Mesendoderm (in vitro differentiated cells): ENCODE data around the gene AKAP8.
"Not testable (repeated sequence)": the region's sequence is repeated elsewhere in the genome, so short reads cannot be mapped to it uniquely, and the experiment has no call there.

ENCODE experiments used
- DNase-seq: peaks from one replicate; pipeline ENCODE4 v3.0.0; 2013
- H2AK5ac ChIP-seq: 2 replicates; pipeline ENCODE4 v1.6.1; 2013; ENCODE audit warnings: low read length, inconsistent platforms
- H2BK120ac ChIP-seq: 2 replicates; pipeline ENCODE4 v1.6.1; 2013; ENCODE audit warnings: low read depth, mild to moderate bottlenecking, low read length, moderate library complexity, mixed read lengths
- H2BK15ac ChIP-seq: replicated peaks from 2 replicates; pipeline ENCODE4 v1.6.1; 2013; ENCODE audit warnings: low read depth, mild to moderate bottlenecking, moderate library complexity
- H2BK5ac ChIP-seq: 2 replicates; pipeline ENCODE4 v1.6.1; 2013; ENCODE audit warnings: low read length, inconsistent platforms
- H3K18ac ChIP-seq: 2 replicates; pipeline ENCODE4 v1.6.1; 2013; ENCODE audit warnings: mild to moderate bottlenecking, low read length, mixed read lengths
- H3K23ac ChIP-seq: one replicate; pipeline ENCODE4 v1.6.1; 2013; ENCODE audit warnings: low read length
- H3K27ac ChIP-seq: 2 replicates; pipeline ENCODE4 v1.5.1; 2013; ENCODE audit warnings: low read depth, mild to moderate bottlenecking, inconsistent platforms, low read length, moderate library complexity
- H3K27me3 ChIP-seq: 2 replicates; pipeline ENCODE4 v1.6.1; 2013; ENCODE audit warnings: low read length, control low read depth, mild to moderate bottlenecking, inconsistent platforms; ENCODE audit not compliant: insufficient read depth, poor library complexity
- H3K36me3 ChIP-seq: 2 replicates; pipeline ENCODE4 v1.6.1; 2013; ENCODE audit warnings: low read length, inconsistent platforms; ENCODE audit not compliant: control insufficient read depth, insufficient read depth
- H3K4ac ChIP-seq: one replicate; pipeline ENCODE4 v1.6.1; 2013; ENCODE audit warnings: low read depth, mild to moderate bottlenecking, low read length, moderate library complexity
- H3K4me1 ChIP-seq: 2 replicates; pipeline ENCODE4 v1.6.1; 2013; ENCODE audit warnings: low read depth, low read length, inconsistent platforms; ENCODE audit not compliant: control insufficient read depth
- H3K4me2 ChIP-seq: 2 replicates; pipeline ENCODE4 v1.6.1; 2013; ENCODE audit warnings: low read length
- H3K4me3 ChIP-seq: 2 replicates; pipeline ENCODE4 v1.5.1; 2013; ENCODE audit warnings: mild to moderate bottlenecking, low read length
- H3K56ac ChIP-seq: one replicate; pipeline ENCODE4 v1.6.1; 2013; ENCODE audit warnings: low read length
- H3K79me1 ChIP-seq: 2 replicates; pipeline ENCODE4 v1.6.1; 2013; ENCODE audit warnings: low read length, inconsistent platforms
- H3K79me2 ChIP-seq: 2 replicates; pipeline ENCODE4 v1.6.1; 2013; ENCODE audit warnings: mild to moderate bottlenecking, low read length; ENCODE audit not compliant: control insufficient read depth, insufficient read depth
- H3K9ac ChIP-seq: 2 replicates; pipeline ENCODE4 v1.6.1; 2013; ENCODE audit warnings: low read length, inconsistent platforms
- H4K5ac ChIP-seq: one replicate; pipeline ENCODE4 v1.6.1; 2013; ENCODE audit warnings: low read length
- H4K8ac ChIP-seq: one replicate; pipeline ENCODE4 v1.6.1; 2013; ENCODE audit warnings: low read depth, mild to moderate bottlenecking, control low read depth, low read length, moderate library complexity
- WGBS: extraction: QIAGEN DNeasy Blood & Tissue Kit; methylation state at CpG from one replicate; pipeline ENCODE4 v1.1.7; 2013; ENCODE audit warnings: low lambda C conversion rate, missing lambda C conversion rate; ENCODE audit not compliant: insufficient coverage; ENCODE audit errors: extremely low coverage; 5-methylcytosine and 5-hydroxymethylcytosine counted together

The AKAP8 gene

DNA sequence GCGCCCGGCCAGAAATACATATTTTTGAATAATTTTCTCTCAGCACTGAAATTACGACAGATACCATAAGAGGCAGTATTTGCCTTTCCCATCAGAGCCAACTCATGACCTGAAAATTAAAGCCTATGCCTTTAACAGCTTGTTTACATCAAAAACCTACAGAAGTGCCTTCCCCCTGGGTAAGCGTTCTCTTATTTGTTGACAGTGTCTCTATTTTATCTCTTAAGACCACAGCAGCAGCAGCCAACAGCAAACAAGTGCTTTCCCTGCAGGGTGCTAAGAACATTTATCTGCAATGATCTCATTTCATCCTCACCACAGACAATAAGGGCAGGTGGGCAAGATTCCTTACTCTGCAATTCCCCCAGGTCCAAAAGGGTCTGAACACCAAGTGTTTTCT is 33.2 kb upstream of the AKAP8 start:
- no peak overlapping the region for H3K27ac ChIP-seq

DNA sequence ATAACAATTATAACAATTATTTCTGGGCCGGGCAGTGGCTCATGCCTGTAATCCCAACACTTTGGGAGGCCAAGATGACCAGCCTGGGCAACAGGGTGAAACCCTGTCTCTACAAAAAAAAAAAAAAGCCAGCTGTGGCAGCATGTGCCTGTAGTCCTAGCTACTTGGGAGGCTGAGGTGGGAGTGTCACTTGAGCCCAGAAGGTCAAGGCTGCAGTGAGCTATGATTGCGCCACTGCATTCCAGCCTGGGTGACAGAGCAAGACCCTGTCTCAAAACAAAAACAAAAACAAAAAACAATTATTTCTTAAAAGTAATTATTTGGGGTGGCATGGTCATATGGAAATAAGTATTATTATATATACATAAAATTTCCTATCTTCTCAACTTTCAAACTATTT is 31.8 kb upstream of the AKAP8 start:
- not testable (repeated sequence) for H3K27ac ChIP-seq
- DNase-seq: peak; percentile 17

More for the DNA sequence above, 33.2 kb upstream of the AKAP8 start:
- Histone ChIP-seq H3K27me3 (no peaks in the 10 kb centered on the region), H2BK5ac (no peak overlapping the region), H2BK15ac (no peak overlapping the region), H4K8ac (no peak overlapping the region), H3K56ac (no peak overlapping the region), H3K4me3 (no peak overlapping the region), H3K9ac (no peak overlapping the region), H3K23ac (no peak overlapping the region), H3K4ac (no peak overlapping the region), H3K4me2 (no peak overlapping the region), H3K18ac (no peak overlapping the region), H2BK120ac (no peak overlapping the region), H3K36me3 (peaks cover 4% of the 10 kb centered on the region), H4K5ac (no peak overlapping the region), H3K4me1 (peaks cover 3% of the 10 kb centered on the region), H3K79me2 (peaks cover 81% of the 10 kb centered on the region), H3K79me1 (peaks cover 18% of the 10 kb centered on the region), H2AK5ac (no peak overlapping the region)
- peak; percentile 29 for DNase-seq
- WGBS: no CpG with 5 or more reads among the region's 4 CpGs

DNA sequence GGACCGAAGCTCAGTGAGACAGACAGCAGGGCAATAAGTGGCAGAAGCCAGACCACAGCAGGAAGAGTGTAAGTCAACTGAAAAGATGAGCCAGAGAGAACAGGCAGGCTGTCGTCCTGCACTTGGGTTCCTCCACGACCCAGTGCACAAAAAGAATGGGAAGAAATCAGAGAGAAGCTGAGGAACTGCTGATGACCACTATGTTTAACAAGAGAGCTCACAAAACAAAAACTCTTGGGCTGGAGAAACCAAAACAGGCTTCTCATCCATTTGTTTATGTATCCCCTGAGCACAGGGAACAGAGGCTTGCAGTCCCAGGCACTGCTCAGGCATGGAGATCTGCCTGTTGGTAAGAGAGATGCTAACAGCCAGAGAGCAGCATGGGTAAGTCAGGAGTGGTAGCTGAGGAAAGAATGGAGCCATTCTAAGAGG is 25.2 kb upstream of the AKAP8 start:
- Histone ChIP-seq H2BK120ac (no peak overlapping the region), H4K5ac (no peak overlapping the region), H3K4me2 (no peak overlapping the region), H3K79me2 (peaks cover 70% of the 10 kb centered on the region), H3K56ac (no peak overlapping the region), H2AK5ac (no peak overlapping the region), H4K8ac (no peak overlapping the region), H2BK15ac (no peak overlapping the region), H3K27me3 (no peaks in the 10 kb centered on the region), H3K4ac (no peak overlapping the region), H3K36me3 (peaks cover 2% of the 10 kb centered on the region), H3K18ac (no peak overlapping the region), H3K27ac (no peak overlapping the region), H3K23ac (no peak overlapping the region), H2BK5ac (no peak overlapping the region), H3K4me3 (no peak overlapping the region), H3K4me1 (no peaks in the 10 kb centered on the region), H3K79me1 (peaks cover 32% of the 10 kb centered on the region), H3K9ac (no peak overlapping the region)
- WGBS: no CpG with 5 or more reads among the region's 3 CpGs
- no peak for DNase-seq

More for the DNA sequence above, 31.8 kb upstream of the AKAP8 start:
- H2BK15ac ChIP-seq, H3K36me3 ChIP-seq, H3K4ac ChIP-seq, H4K8ac ChIP-seq, H4K5ac ChIP-seq, H2AK5ac ChIP-seq, H2BK120ac ChIP-seq, H3K56ac ChIP-seq, H3K4me3 ChIP-seq, H3K23ac ChIP-seq, H2BK5ac ChIP-seq, H3K27me3 ChIP-seq, H3K9ac ChIP-seq, H3K4me2 ChIP-seq, H3K4me1 ChIP-seq, H3K18ac ChIP-seq: not testable (repeated sequence)
- Histone ChIP-seq H3K79me1 (peaks cover 20% of the 10 kb centered on the region), H3K79me2 (peaks cover 75% of the 10 kb centered on the region)
- no CpG with 5 or more reads among the region's 2 CpGs for WGBS

DNA sequence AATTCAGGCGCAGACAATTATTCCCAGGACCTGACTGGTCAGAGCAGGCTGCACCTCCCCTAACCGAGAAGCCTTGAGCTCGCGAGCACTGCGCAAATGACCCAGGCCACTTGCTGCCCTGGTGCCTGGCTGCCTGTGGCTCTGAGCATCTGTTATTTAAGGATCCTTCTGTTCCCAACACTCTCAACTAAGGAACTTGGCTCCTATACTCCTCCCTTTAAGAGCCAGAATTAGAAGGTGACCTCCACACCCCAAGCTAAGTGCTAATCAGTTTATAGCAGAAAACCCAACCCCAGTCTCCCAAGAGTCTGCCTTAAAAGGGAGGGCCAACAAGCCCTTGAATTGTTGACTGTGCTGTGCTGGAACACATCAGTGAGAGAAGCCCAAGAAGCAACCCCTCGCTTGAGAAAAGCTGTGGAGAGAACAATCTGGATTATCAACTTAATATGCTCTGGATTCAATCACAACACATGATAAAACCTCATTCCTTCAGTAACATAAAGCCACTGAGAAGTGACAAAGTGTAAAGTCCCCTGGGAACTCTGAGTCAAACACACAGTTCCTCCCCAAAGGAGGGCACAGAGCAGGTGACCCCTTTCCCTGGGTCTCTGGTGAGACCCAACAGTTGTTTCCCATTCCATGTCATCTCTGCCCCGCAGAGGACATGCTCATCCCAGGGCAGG is 24.7 kb upstream of the AKAP8 start:
- H2BK5ac ChIP-seq: no peak overlapping the region
- no peak overlapping the region for H3K18ac ChIP-seq
- no peak overlapping the region for H3K27ac ChIP-seq
- no peak overlapping the region for H3K4me3 ChIP-seq
- no CpG with 5 or more reads among the region's 7 CpGs for WGBS
- H3K56ac ChIP-seq: no peak overlapping the region
- no peak overlapping the region for H3K4ac ChIP-seq
- peaks cover 31% of the 10 kb centered on the region for H3K79me1 ChIP-seq
- H3K9ac ChIP-seq: no peak overlapping the region
- H3K4me1 ChIP-seq: no peaks in the 10 kb centered on the region
- peaks cover 4% of the 10 kb centered on the region for H3K36me3 ChIP-seq
- H3K27me3 ChIP-seq: no peaks in the 10 kb centered on the region
- H4K5ac ChIP-seq: no peak overlapping the region
- DNase-seq: no peak
- no peak overlapping the region for H4K8ac ChIP-seq
- peaks cover 65% of the 10 kb centered on the region for H3K79me2 ChIP-seq
- no peak overlapping the region for H2AK5ac ChIP-seq
- H2BK15ac ChIP-seq: no peak overlapping the region
- H2BK120ac ChIP-seq: no peak overlapping the region
- H3K4me2 ChIP-seq: no peak overlapping the region
- no peak overlapping the region for H3K23ac ChIP-seq

DNA sequence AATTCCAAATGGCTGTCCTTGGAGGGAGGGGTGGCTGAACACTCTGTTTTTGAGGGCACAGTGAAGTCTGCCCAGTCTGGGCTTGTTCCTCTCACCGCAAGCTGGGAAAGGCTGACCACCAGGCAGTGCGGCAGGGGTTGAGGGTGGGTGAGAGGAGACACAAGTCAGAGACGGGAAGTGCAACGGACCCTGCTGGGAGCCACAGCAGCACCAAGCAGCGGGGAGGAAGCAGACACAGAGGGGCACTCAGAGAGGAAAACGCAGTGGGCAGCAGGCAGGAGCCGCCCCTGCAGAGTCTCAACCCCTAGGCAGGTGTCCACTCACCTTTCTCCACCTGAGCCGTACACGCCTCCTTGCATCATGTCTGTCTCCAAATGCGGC is 23.6 kb upstream of the AKAP8 start:
- Histone ChIP-seq H3K79me2 (peaks cover 59% of the 10 kb centered on the region), H3K4me3 (no peak overlapping the region), H4K5ac (no peak overlapping the region), H2BK120ac (no peak overlapping the region), H2AK5ac (no peak overlapping the region), H4K8ac (no peak overlapping the region), H3K4me1 (no peaks in the 10 kb centered on the region), H3K56ac (no peak overlapping the region), H3K27me3 (no peaks in the 10 kb centered on the region), H3K79me1 (peaks cover 30% of the 10 kb centered on the region), H3K4me2 (no peak overlapping the region), H2BK5ac (no peak overlapping the region), H2BK15ac (no peak overlapping the region), H3K36me3 (peaks cover 7% of the 10 kb centered on the region), H3K23ac (no peak overlapping the region), H3K18ac (no peak overlapping the region), H3K9ac (no peak overlapping the region), H3K27ac (no peak overlapping the region), H3K4ac (no peak overlapping the region)
- no peak for DNase-seq
- WGBS: no CpG with 5 or more reads among the region's 10 CpGs
